Erythroblast (primary cell): Measurements from ENCODE around the gene TYMP.

Experiments used
- GATA1 ChIP-seq: IDR thresholded peaks from 2 replicates; pipeline ENCODE4 v1.6.1; 2011; ENCODE audit warnings: low read depth, mild to moderate bottlenecking, control low read depth, low read length, moderate library complexity
- POLR2A ChIP-seq: IDR thresholded peaks from 2 replicates; pipeline ENCODE4 v1.6.1; 2011; ENCODE audit warnings: mild to moderate bottlenecking, low read length

DNA sequence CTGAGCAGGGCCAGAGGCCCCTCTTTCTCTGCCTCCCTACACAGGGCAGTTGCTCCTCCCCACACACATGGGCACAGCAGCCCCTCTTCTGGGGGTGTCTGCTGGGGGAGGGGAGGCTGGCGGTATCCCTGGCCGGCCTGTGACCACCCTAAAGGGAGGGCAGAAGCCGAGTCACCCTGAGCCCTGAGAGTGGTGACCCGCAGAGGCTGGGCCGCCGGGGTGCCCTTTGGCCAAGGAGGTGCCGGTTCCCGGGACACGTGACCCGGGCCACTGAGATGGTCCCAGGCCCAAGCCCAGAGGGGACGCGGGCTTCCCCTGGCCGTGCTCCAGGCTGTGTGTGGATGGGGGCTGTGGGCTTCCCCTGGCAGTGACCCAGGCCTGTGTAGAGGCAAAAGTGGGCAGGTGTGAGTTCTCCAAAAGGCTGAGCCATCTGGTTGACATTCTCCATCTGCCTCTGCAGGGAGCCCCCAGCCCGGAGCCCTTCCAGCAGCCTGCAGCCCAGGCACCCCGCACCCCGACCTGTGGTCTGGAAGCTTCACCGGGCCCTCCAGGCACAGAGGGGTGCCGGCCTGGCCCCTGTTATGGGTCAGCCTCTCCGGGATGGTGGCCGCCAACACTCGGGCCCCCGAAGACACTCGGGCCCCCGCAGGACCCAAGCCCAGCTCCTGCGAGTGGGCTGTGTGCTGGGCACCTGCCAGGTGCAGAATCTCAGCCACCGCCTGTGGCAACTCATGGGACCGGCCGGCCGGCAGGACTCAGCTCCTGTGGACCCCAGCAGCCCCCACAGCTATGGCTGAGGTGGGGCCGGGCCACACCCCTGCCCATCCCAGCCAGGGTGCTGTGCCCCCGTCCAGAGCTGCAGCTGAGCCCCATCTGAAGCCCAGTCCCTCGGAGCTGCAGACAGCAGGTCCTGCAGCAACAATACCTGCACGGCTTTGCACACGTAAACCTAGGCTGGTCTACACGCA lies 47.4 kb downstream of the TYMP start:
- TF ChIP-seq POLR2A (no peak), GATA1 (no peak)
